Skeletal muscle satellite cell (primary cell): ENCODE results near the gene C6orf136.

Experiments used
- H3K27me3 ChIP-seq: 2 replicates; pipeline ENCODE4 v1.7.0; 2013; ENCODE audit warnings: low read length; ENCODE audit not compliant: control insufficient read depth, insufficient read depth
- H3K36me3 ChIP-seq: 2 replicates; pipeline ENCODE4 v1.7.0; 2013; ENCODE audit warnings: mild to moderate bottlenecking, control low read depth, low read length; ENCODE audit not compliant: insufficient read depth
- H3K4me1 ChIP-seq: 2 replicates; pipeline ENCODE4 v1.7.0; 2013; ENCODE audit warnings: low read length; ENCODE audit not compliant: control insufficient read depth, insufficient read depth
- H3K4me2 ChIP-seq: 2 replicates; pipeline ENCODE4 v1.7.0; 2013; ENCODE audit warnings: mild to moderate bottlenecking, low read length
- H3K4me3 ChIP-seq: 2 replicates; pipeline ENCODE4 v1.7.0; 2013; ENCODE audit warnings: low read length
- H3K9ac ChIP-seq: 2 replicates; pipeline ENCODE4 v1.7.0; 2013; ENCODE audit warnings: mild to moderate bottlenecking, low read depth, low read length, moderate library complexity
- H3K9me3 ChIP-seq: replicated peaks from 2 replicates; pipeline ENCODE4 v1.7.0; 2013; ENCODE audit warnings: mild to moderate bottlenecking, control low read depth, low read length

The C6orf136 gene

GRCh38 chr6:30685157-30686008, 38.5 kb downstream of the C6orf136 start:
- Histone ChIP-seq H3K4me3 (peak overlapping the region; percentile 95), H3K9me3 (no peaks in the 10 kb centered on the region), H3K9ac (peak overlapping the region; percentile 96), H3K4me1 (peaks cover 48% of the 10 kb centered on the region), H3K27me3 (no peaks in the 10 kb centered on the region), H3K36me3 (peaks cover 39% of the 10 kb centered on the region), H3K4me2 (peak overlapping the region; percentile 99)

- no peaks in the 10 kb centered on the region for H3K27me3 ChIP-seq
- H3K4me3 ChIP-seq = peak within 1 kb of the TSS; percentile 95
- H3K4me1 ChIP-seq = peaks cover 47% of the 10 kb centered on the region
- H3K36me3 ChIP-seq = peaks cover 33% of the 10 kb centered on the region
- H3K9me3 ChIP-seq = no peaks in the 10 kb centered on the region
- peak within 1 kb of the TSS; percentile 99 for H3K4me2 ChIP-seq
- H3K9ac ChIP-seq = peak within 1 kb of the TSS; percentile 96
These were observed 39.3 kb downstream of the C6orf136 start, which contains the start of gene PPP1R18 for GRCh38 chr6:30686009-30686907. Gene PPP1R18 (minus strand): TSS chr6:30686645. CDS start chr6:30686018, 627 bp downstream.

- H3K4me1 ChIP-seq = peaks cover 45% of the 10 kb centered on the region
- peak overlapping the region; percentile 95 for H3K4me3 ChIP-seq
- peak overlapping the region; percentile 99 for H3K4me2 ChIP-seq
- no peaks in the 10 kb centered on the region for H3K27me3 ChIP-seq
- peaks cover 29% of the 10 kb centered on the region for H3K36me3 ChIP-seq
- no peaks in the 10 kb centered on the region for H3K9me3 ChIP-seq
- H3K9ac ChIP-seq = peak overlapping the region; percentile 96
These were observed 40.1 kb downstream of the C6orf136 start for GRCh38 chr6:30686908-30687658.

GRCh38 chr6:30687659-30688431, 40.9 kb downstream of the C6orf136 start:
- Histone ChIP-seq H3K27me3 (no peaks in the 10 kb centered on the region), H3K4me2 (peak overlapping the region; percentile 99), H3K9ac (peak overlapping the region; percentile 96), H3K9me3 (no peaks in the 10 kb centered on the region), H3K4me3 (peak overlapping the region; percentile 95), H3K36me3 (peaks cover 27% of the 10 kb centered on the region), H3K4me1 (peaks cover 39% of the 10 kb centered on the region)

- peak overlapping the region; percentile 95 for H3K4me3 ChIP-seq
- H3K4me2 ChIP-seq = peak overlapping the region; percentile 99
- peaks cover 19% of the 10 kb centered on the region for H3K36me3 ChIP-seq
- H3K9ac ChIP-seq = peak overlapping the region; percentile 96
- H3K9me3 ChIP-seq = no peaks in the 10 kb centered on the region
- H3K27me3 ChIP-seq = no peaks in the 10 kb centered on the region
- peaks cover 39% of the 10 kb centered on the region for H3K4me1 ChIP-seq
These were observed 41.6 kb downstream of the C6orf136 start for GRCh38 chr6:30688569-30688968.

- Histone ChIP-seq H3K4me2 (peak overlapping the region; percentile 99), H3K9me3 (no peaks in the 10 kb centered on the region), H3K27me3 (no peaks in the 10 kb centered on the region), H3K4me1 (peaks cover 39% of the 10 kb centered on the region), H3K4me3 (peak overlapping the region; percentile 95), H3K9ac (peak overlapping the region; percentile 80), H3K36me3 (peaks cover 13% of the 10 kb centered on the region)
These were observed 42.3 kb downstream of the C6orf136 start for GRCh38 chr6:30689022-30689865.

- no peaks in the 10 kb centered on the region for H3K27me3 ChIP-seq
- peaks cover 43% of the 10 kb centered on the region for H3K4me1 ChIP-seq
- peak overlapping the region; percentile 99 for H3K4me2 ChIP-seq
- H3K9ac ChIP-seq = peak overlapping the region; percentile 80
- H3K4me3 ChIP-seq = peak overlapping the region; percentile 95
- H3K36me3 ChIP-seq = peaks cover 9% of the 10 kb centered on the region
- no peaks in the 10 kb centered on the region for H3K9me3 ChIP-seq
These were observed 43.1 kb downstream of the C6orf136 start for GRCh38 chr6:30689985-30690384.

GRCh38 chr6:30690403-30691207, 43.7 kb downstream of the C6orf136 start, which contains the start of gene NRM:
Gene NRM (minus strand): TSS chr6:30690984. CDS start chr6:30690974, 10 bp downstream.
- Histone ChIP-seq H3K4me2 (peak within 1 kb of the TSS; percentile 99), H3K36me3 (peaks cover 3% of the 10 kb centered on the region), H3K9ac (peak within 1 kb of the TSS; percentile 80), H3K9me3 (no peaks in the 10 kb centered on the region), H3K4me3 (peak within 1 kb of the TSS; percentile 95), H3K4me1 (peaks cover 45% of the 10 kb centered on the region), H3K27me3 (no peaks in the 10 kb centered on the region)

- no peaks in the 10 kb centered on the region for H3K27me3 ChIP-seq
- H3K9me3 ChIP-seq = no peaks in the 10 kb centered on the region
- H3K4me3 ChIP-seq = peak overlapping the region; percentile 95
- H3K4me1 ChIP-seq = peaks cover 47% of the 10 kb centered on the region
- H3K4me2 ChIP-seq = peak overlapping the region; percentile 99
- no peaks in the 10 kb centered on the region for H3K36me3 ChIP-seq
- peak overlapping the region; percentile 80 for H3K9ac ChIP-seq
These were observed 44.4 kb downstream of the C6orf136 start for GRCh38 chr6:30691208-30691847.
